HEK293 (cell line): ENCODE results near the gene MDN1.

Experiments used
- CTCF ChIP-seq: fragments of 450-650 bp; formaldehyde crosslinking; IDR thresholded peaks from 2 replicates; pipeline ENCODE4 v1.5.1; 2016; ENCODE audit warnings: missing biosample characterization, missing genetic modification characterization
- PRDM6 ChIP-seq: fragments of 450-650 bp; formaldehyde crosslinking; IDR thresholded peaks from 2 replicates; pipeline ENCODE4 v1.5.1; 2017; ENCODE audit warnings: missing biosample characterization, missing genetic modification characterization
- REST ChIP-seq: fragments of 450-650 bp; formaldehyde crosslinking; IDR thresholded peaks from 2 replicates; pipeline ENCODE4 v1.5.1; 2016; ENCODE audit warnings: missing biosample characterization, missing genetic modification characterization
- ZNF184 ChIP-seq: fragments of 450-650 bp; IDR thresholded peaks from 2 replicates; pipeline ENCODE4 v1.5.1; 2018; ENCODE audit warnings: missing biosample characterization, mild to moderate bottlenecking, missing genetic modification characterization

- TF ChIP-seq PRDM6 = peak; percentile 43; the same call in 1 of the 2 replicates
- TF ChIP-seq CTCF = no peak
- no peak for TF ChIP-seq ZNF184 (tag by site-specific recombination)
- TF ChIP-seq REST = no peak
These were observed 129.9 kb downstream of the MDN1 start for GRCh38 chr6:89689732-89690131.
